SK-N-SH treated with all-trans-retinoic acid at 6 μM for 48 hours (cell line): Measurements from ENCODE around the gene DENND1A.
"Not testable (repeated sequence)": the region's sequence is repeated elsewhere in the genome, so short reads cannot be mapped to it uniquely, and the experiment has no call there.

Experiments
- ATAC-seq: fragments of 200-7000 bp; cut with Tn5 transposase; 3 replicates; pipeline ENCODE4 v1.9.1; 2020; ENCODE audit warnings: mild to moderate bottlenecking, moderate library complexity
- ARNTL ChIP-seq: fragments of 450-650 bp; formaldehyde crosslinking; IDR thresholded peaks from 2 replicates; pipeline ENCODE4 v1.5.0; 2020; ENCODE audit warnings: low read depth, mild to moderate bottlenecking, moderate library complexity, borderline replicate concordance
- BACH2 ChIP-seq: fragments of 250-450 bp; sonication (Bioruptor Pico); IDR thresholded peaks from 2 replicates; pipeline ENCODE4 v1.9.0; 2021; ENCODE audit warnings: mild to moderate bottlenecking, borderline replicate concordance
- CREB5 ChIP-seq: fragments of 250-450 bp; sonication (Bioruptor Pico); IDR thresholded peaks from 2 replicates; pipeline ENCODE4 v1.5.1; 2020; ENCODE audit warnings: low read depth, mild to moderate bottlenecking, moderate library complexity
- CSDC2 ChIP-seq: fragments of 250-450 bp; sonication (Bioruptor Pico); IDR thresholded peaks from 2 replicates; pipeline ENCODE4 v1.5.0; 2020; ENCODE audit warnings: mild to moderate bottlenecking, moderate library complexity
- CSRNP3 ChIP-seq: fragments of 250-450 bp; sonication (Bioruptor Pico); IDR thresholded peaks from 2 replicates; pipeline ENCODE4 v1.5.1; 2021; ENCODE audit warnings: mild to moderate bottlenecking, moderate library complexity
- ESRRG ChIP-seq: fragments of 250-450 bp; sonication (Bioruptor Pico); IDR thresholded peaks from 2 replicates; pipeline ENCODE4 v1.6.1; 2021; ENCODE audit warnings: mild to moderate bottlenecking
- GLIS3 ChIP-seq: fragments of 250-450 bp; sonication (Bioruptor Pico); IDR thresholded peaks from 2 replicates; pipeline ENCODE4 v1.5.0; 2020; ENCODE audit warnings: mild to moderate bottlenecking, moderate library complexity
- OSR1 ChIP-seq: fragments of 250-450 bp; sonication (Bioruptor Pico); IDR thresholded peaks from 2 replicates; pipeline ENCODE4 v1.8.0; 2022; ENCODE audit warnings: moderate library complexity, mild to moderate bottlenecking, inconsistent platforms
- POU6F1 ChIP-seq: fragments of 250-450 bp; sonication (Bioruptor Pico); IDR thresholded peaks from 2 replicates; pipeline ENCODE4 v1.8.0; 2021; ENCODE audit warnings: low read depth, mild to moderate bottlenecking, moderate library complexity, borderline replicate concordance
- PPARA ChIP-seq: fragments of 250-450 bp; sonication (Bioruptor Pico); IDR thresholded peaks from 2 replicates; pipeline ENCODE4 v1.5.0; 2020; ENCODE audit warnings: mild to moderate bottlenecking, borderline replicate concordance
- RARB ChIP-seq: fragments of 250-450 bp; sonication (Bioruptor Pico); IDR thresholded peaks from 2 replicates; pipeline ENCODE4 v1.8.0; 2021; ENCODE audit warnings: mild to moderate bottlenecking, moderate library complexity
- TCF4 ChIP-seq: fragments of 250-450 bp; sonication (Bioruptor Pico); IDR thresholded peaks from 2 replicates; pipeline ENCODE4 v1.8.0; 2021; ENCODE audit warnings: mild to moderate bottlenecking, moderate library complexity, borderline replicate concordance
- TOX ChIP-seq: fragments of 250-450 bp; sonication (Bioruptor Pico); IDR thresholded peaks from 2 replicates; pipeline ENCODE4 v1.8.0; 2021; ENCODE audit warnings: mild to moderate bottlenecking, moderate library complexity, borderline replicate concordance
- TSHZ2 ChIP-seq: fragments of 250-450 bp; sonication (Bioruptor Pico); IDR thresholded peaks from 2 replicates; pipeline ENCODE4 v1.5.0; 2020; ENCODE audit warnings: mild to moderate bottlenecking, moderate library complexity
- ZC3H10 ChIP-seq: fragments of 250-450 bp; sonication (Bioruptor Pico); IDR thresholded peaks from 2 replicates; pipeline ENCODE4 v1.5.1; 2021; ENCODE audit warnings: mild to moderate bottlenecking, moderate library complexity
- ZFP30 ChIP-seq: fragments of 450-650 bp; formaldehyde crosslinking; IDR thresholded peaks from 2 replicates; pipeline ENCODE4 v1.5.0; 2022; ENCODE audit warnings: mild to moderate bottlenecking, moderate library complexity
- ZNF70 ChIP-seq: fragments of 450-650 bp; formaldehyde crosslinking; IDR thresholded peaks from 2 replicates; pipeline ENCODE4 v1.5.0; 2020; ENCODE audit warnings: mild to moderate bottlenecking, moderate library complexity
- ZNF8 ChIP-seq: fragments of 450-650 bp; formaldehyde crosslinking; IDR thresholded peaks from 2 replicates; pipeline ENCODE4 v1.5.0; 2020; ENCODE audit warnings: mild to moderate bottlenecking, moderate library complexity

Gene DENND1A

GRCh38 chr9:123738648-123739047 lies 191.3 kb downstream of the DENND1A start:
- no peak for ATAC-seq

GRCh38 chr9:123735376-123735775 lies 194.6 kb downstream of the DENND1A start:
- ATAC-seq = no peak
- TF ChIP-seq RARB (CRISPR knock-in tag) (no peak), ZC3H10 (CRISPR knock-in tag) (no peak), ZNF8 (CRISPR knock-in tag) (no peak)

More at GRCh38 chr9:123738648-123739047, 191.3 kb downstream of the DENND1A start:
- no peak for TF ChIP-seq PPARA (CRISPR knock-in tag)

GRCh38 chr9:123728571-123728970 lies 201.4 kb downstream of the DENND1A start:
- not testable (repeated sequence) for ATAC-seq

GRCh38 chr9:123727332-123727731 lies 202.6 kb downstream of the DENND1A start:
- no peak for ATAC-seq
- TF ChIP-seq ZFP30 (CRISPR knock-in tag) = no peak
- no peak for TF ChIP-seq ZC3H10 (CRISPR knock-in tag)
- no peak for TF ChIP-seq OSR1 (CRISPR knock-in tag)
- no peak for TF ChIP-seq TSHZ2 (CRISPR knock-in tag)
- TF ChIP-seq CSDC2 (CRISPR knock-in tag) = no peak
- no peak for TF ChIP-seq ESRRG
- no peak for TF ChIP-seq ZNF8 (CRISPR knock-in tag)
- no peak for TF ChIP-seq TCF4 (CRISPR knock-in tag)
- no peak for TF ChIP-seq BACH2 (CRISPR knock-in tag)
- TF ChIP-seq PPARA (CRISPR knock-in tag) = no peak
- no peak for TF ChIP-seq ARNTL (CRISPR knock-in tag)
- no peak for TF ChIP-seq CSRNP3 (CRISPR knock-in tag)

- ATAC-seq = peak; percentile 55; the same call in 2 of the 3 replicates
These were observed 204.5 kb downstream of the DENND1A start for GRCh38 chr9:123725389-123725788.

GRCh38 chr9:123724211-123724796 lies 205.6 kb downstream of the DENND1A start:
- peak; percentile 43; the same call in 1 of the 3 replicates for ATAC-seq
- TF ChIP-seq RARB (CRISPR knock-in tag) = no peak
- no peak for TF ChIP-seq ZC3H10 (CRISPR knock-in tag)
- no peak for TF ChIP-seq ARNTL (CRISPR knock-in tag)
- TF ChIP-seq GLIS3 (CRISPR knock-in tag) = no peak
- TF ChIP-seq PPARA (CRISPR knock-in tag) = no peak
- TF ChIP-seq TCF4 (CRISPR knock-in tag) = no peak
- TF ChIP-seq CREB5 (CRISPR knock-in tag) = no peak
- TF ChIP-seq TSHZ2 (CRISPR knock-in tag) = no peak

More at GRCh38 chr9:123725389-123725788, 204.5 kb downstream of the DENND1A start:
- no peak for TF ChIP-seq GLIS3 (CRISPR knock-in tag)
- TF ChIP-seq POU6F1 = no peak
- TF ChIP-seq TOX (CRISPR knock-in tag) = no peak
- no peak for TF ChIP-seq ZNF8 (CRISPR knock-in tag)
- no peak for TF ChIP-seq ZNF70
- no peak for TF ChIP-seq BACH2 (CRISPR knock-in tag)
- TF ChIP-seq ARNTL (CRISPR knock-in tag) = no peak
